Hippocampal formation (tissue), 2 donors: ENCODE results near the gene EDEM2.
"Not testable (repeated sequence)": the region's sequence is repeated elsewhere in the genome, so short reads cannot be mapped to it uniquely, and the experiment has no call there.

Experiments
- DNase-seq, 2 donors: peaks; one replicate each; lab custom pipeline; 2025; lab: John Stamatoyannopoulos, UW

The EDEM2 gene

GRCh38 chr20:35125753-35126152 is 21.4 kb downstream of the EDEM2 start:
- no peak for DNase-seq

DNA sequence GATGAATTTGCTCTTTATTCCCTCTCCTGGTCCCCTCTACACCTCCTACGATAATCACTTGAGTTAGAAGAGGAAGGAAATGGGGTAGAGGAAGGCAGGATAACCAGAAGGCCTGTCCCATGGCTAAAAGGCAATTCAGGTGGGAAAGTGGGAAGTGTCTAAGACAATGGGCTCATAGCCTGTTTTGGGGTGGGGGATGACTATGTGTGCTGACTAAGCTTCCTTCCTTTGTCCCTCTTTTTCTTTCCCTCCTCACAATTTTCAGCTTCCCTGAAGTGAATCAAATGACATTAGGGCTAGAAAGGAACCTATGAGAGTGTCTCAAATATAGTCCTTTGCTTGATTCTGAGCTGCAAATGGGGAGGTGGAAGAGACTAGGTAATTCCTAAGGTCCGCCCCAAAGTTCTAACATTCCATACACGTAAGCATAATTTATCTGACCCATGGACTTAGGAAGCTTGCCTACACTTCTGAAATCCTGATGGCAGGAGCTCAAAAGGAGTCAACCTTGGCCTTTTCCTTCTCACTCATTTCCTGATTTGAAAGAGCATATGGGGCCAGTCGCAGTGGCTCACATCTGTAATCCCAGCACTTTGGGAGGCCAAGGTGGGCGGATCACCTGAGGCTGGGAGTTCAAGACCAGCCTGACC is 24.3 kb downstream of the EDEM2 start:
- DNase-seq, result no peak

- no peak for DNase-seq
These were observed 25.9 kb downstream of the EDEM2 start for GRCh38 chr20:35121186-35121585.

GRCh38 chr20:35120012-35120701 is 27.0 kb downstream of the EDEM2 start:
- DNase-seq, result no peak

GRCh38 chr20:35117629-35118028 is 29.5 kb downstream of the EDEM2 start:
- no peak for DNase-seq

GRCh38 chr20:35117196-35117595 is 29.9 kb downstream of the EDEM2 start:
- no peak for DNase-seq

DNA sequence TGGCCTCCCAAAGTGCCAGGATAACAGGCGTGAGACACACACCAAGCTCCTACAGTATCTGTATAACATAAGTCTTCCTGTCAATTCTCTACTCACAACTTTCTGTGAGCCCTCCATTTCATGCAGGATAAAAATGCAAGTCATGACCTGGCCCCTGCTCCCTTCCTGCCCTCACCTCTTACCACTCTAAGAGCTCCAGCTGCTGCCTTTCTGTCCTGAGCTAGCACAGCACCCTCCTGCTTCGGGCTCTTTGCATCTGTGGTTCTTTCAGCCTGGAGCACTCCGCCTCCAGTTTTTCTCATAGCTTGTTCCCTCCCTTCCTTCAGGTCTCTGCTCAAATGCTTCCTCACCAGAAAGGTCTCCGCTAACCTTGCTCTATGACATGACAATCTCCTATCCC is 30.9 kb downstream of the EDEM2 start:
- DNase-seq, result no peak

DNA sequence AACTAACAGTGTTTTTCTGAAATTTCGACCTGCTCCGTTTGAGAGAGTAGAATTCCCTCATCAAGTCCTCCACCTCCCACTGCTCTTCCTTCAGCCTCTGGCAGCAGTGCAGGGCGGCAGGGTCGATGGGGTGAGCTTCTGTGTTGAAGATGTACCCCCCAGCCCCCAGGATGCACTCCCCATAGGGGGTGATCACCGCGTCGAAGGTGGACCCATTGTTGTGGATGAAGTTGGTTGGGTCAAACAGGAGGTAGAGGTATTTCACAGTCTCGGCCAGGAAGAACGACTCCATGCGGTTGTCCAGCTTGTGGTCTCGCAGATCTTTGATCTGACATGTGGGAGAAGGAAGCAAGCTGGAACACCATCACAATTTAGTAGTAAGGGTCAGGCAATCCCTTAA is 31.5 kb downstream of the EDEM2 start:
- no peak for DNase-seq

- DNase-seq, result not testable (repeated sequence)
These were observed 34.9 kb downstream of the EDEM2 start for GRCh38 chr20:35112276-35112675.

DNA sequence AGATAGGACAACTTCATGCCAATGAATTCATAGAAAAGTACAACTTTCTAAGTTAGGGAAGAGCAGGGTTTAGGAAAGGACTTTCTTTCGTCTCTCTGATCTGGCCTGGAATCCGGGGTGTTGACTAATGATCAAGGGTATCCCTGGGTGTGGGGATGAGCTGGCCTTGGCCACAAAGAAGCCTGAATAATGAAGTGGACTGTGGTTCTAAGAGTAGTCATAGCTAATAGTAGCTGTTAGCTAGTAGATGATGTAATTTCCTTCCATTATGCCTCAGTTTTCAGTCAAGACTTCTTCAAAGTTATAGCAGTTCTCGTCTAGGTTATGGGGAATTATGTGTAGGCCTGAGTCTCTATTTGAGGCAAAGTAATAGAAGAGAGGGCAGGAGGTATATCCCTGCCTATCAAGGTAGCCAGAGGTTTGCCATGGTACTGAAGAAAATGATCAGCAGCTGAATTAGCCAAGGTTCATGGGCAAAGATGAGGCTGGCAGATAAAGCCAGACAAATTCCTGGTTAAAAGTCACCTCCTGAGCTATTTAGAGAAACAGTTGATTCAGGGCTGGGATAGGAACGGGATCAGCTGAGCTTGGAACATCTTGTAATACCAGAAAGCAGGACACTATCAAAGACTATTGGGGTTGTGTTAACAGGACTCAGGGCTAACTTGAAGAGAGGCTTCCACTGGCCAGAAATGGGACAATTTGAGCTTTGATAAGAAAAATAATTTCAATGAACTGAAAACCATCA is 35.8 kb downstream of the EDEM2 start:
- DNase-seq, result no peak

GRCh38 chr20:35108921-35109320 is 38.2 kb downstream of the EDEM2 start:
- no peak for DNase-seq

- no peak for DNase-seq
These were observed 40.2 kb downstream of the EDEM2 start for GRCh38 chr20:35106827-35107380.

GRCh38 chr20:35104685-35105295 is 42.3 kb downstream of the EDEM2 start:
- DNase-seq, result no peak

- no peak for DNase-seq
These were observed 45.5 kb downstream of the EDEM2 start for GRCh38 chr20:35101620-35102019.

- no peak for DNase-seq
These were observed 53.8 kb downstream of the EDEM2 start for GRCh38 chr20:35093267-35093884.

- DNase-seq, result peak; percentile 81 to 86
These were observed 54.4 kb downstream of the EDEM2 start, which contains the start of gene TRPC4AP for GRCh38 chr20:35092524-35093266. Gene TRPC4AP, minus strand, starts transcription at chr20:35092807. Its CDS starts 26 bp downstream, at chr20:35092781.

DNA sequence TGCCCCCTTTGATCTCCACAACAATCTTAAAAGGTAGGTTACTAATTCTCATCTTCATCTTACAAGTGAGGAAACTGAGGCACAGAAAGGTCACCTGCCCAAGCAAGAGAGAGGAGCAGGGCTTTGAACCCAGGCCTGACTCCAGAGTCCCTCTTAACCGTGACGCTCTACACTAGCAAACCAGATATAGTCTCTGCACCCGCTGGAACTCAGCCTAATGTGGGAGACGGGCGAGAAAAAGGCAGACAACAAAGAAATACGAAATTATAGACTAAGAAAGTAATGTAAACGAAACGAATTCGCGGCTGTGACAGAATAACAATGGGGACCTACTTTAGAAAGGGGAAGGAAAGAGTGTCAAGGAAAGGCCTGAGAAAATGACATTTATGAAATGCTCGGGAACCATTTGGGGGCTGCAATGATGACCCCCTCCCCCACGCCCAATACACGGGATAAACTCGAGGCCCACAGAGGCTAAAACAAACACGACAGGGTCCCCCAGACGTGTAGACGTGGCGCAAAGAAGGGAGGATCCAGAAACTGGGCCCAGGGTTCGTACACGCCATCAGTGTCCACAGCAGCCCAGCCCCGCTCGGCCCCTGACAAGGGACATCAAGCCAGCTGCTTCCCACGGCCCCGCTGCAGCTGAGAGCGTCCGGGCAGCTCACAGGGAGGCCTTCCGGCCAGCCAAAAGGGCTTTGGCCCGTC is 55.2 kb downstream of the EDEM2 start:
- no peak for DNase-seq

DNA sequence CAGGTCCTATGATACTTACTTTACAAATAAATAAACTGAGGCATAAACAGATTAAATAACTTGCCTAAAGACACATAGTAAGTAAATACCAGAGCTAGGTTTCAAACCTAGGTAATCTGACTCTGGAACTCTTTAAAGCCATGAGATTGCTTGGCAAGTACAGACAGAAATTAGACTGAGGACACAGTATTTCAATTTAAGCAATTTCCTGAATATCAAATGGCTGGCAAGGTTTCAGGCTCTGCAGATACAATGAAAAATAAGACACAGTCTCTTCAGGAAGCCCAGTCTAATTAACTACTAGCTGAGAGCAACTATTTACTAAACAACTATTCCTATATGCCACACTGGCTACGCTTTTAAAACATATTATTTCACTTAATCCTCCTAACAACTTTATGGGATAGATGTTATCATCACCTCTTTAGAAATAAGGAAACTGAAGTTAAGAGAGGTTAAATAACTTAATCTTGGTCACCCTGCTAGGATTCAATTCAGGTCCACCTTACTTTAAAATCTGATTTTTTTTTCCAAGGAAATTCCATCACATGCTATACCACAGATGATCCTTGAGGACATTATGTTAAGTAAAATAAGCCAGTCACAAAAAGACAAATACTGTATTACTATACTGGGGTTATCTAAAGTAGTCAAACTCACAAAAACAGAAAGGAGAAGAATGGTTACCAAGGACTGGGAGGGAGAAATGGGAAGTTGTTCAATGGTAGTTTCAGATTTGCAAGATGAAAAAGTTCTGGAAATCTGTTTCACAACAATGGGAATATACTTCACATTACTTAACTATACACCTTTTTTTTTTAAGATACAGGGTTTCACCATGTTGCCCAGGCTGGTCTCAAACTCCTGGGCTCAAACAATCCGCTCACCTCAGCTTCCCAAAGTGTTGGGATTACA is 58.6 kb downstream of the EDEM2 start:
- no peak for DNase-seq

GRCh38 chr20:35087791-35088190 is 59.3 kb downstream of the EDEM2 start:
- no peak for DNase-seq
